ENCODE data around the gene MAU2.

The MAU2 gene

GRCh38 chr19:19321141-19321577 is 530 bp downstream of the MAU2 start:
- DNase-seq (ENCODE audit: low read depth) = peak; percentile 32
- TF ChIP-seq, protein P1, sequence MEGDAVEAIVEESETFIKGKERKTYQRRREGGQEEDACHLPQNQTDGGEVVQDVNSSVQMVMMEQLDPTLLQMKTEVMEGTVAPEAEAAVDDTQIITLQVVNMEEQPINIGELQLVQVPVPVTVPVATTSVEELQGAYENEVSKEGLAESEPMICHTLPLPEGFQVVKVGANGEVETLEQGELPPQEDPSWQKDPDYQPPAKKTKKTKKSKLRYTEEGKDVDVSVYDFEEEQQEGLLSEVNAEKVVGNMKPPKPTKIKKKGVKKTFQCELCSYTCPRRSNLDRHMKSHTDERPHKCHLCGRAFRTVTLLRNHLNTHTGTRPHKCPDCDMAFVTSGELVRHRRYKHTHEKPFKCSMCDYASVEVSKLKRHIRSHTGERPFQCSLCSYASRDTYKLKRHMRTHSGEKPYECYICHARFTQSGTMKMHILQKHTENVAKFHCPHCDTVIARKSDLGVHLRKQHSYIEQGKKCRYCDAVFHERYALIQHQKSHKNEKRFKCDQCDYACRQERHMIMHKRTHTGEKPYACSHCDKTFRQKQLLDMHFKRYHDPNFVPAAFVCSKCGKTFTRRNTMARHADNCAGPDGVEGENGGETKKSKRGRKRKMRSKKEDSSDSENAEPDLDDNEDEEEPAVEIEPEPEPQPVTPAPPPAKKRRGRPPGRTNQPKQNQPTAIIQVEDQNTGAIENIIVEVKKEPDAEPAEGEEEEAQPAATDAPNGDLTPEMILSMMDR (IDR thresholded peaks at IDR 0.05; ENCODE audit: insufficient read depth, low read depth, low read length, missing control alignments) = no peak
- peak overlapping the region; percentile 85 for H3K4me3 ChIP-seq (ENCODE audit: low read depth, low read length)

DNA sequence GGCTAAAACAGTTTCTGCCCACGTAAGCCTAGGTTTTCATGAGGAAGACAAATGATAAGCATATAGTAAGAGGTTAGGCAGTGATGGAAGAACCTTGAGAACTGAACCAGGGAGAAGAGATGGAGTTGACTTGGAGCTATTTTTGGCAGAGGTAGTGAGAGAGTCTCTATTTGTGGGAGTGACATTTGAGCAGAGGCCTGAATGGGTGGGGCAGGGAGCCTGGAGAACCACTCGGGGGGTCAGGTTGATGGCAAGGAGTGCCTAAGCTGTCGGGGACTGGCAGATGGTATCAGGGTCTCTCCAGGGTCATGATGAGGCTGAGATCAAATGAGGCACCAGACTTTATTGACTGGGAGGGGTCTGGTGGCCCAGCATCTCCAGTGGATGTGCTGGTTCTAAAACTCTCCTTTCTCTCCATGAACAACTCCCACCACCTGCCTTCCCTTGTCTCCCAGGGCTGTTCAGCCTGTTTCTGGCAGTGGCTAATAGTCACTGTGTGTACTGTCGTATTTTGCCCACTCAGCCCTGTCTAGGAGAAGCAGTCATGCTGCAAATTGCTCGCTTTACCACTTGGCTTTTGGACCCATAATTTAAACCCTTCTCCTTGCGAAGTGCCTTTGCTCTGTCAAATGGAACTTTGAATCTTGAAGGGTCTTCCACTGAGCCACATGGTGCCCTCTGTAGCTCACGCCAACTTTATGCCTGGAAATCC is 3.6 kb downstream of the MAU2 start:
- H3K4me3 ChIP-seq (ENCODE audit: low read depth, low read length) = no peak overlapping the region
- no peak for DNase-seq (ENCODE audit: low read depth)
- TF ChIP-seq, protein P1 (IDR thresholded peaks at IDR 0.05; ENCODE audit: insufficient read depth, low read depth, low read length, missing control alignments) = no peak

DNA sequence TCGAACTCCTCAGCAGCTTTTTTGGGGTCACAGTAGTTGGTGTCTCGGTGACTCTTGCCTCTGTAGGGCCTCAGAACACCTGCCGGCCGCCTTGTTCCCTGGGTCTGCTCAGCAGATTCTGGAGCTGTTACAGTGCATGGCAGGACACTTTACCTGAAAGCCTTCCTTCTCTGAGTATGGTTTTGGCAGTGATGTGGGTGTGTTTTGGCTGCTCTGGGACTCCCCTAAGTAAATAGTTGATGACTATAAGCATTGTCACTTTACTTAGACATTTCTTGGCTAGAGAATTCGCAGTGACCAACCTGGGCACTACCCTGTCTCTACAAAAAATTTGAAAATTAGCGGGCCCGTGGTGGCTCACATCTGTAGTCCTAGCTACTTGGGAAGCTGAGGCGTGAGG is 7.0 kb downstream of the MAU2 start:
- DNase-seq (ENCODE audit: low read depth) = no peak
- no peak overlapping the region for H3K4me3 ChIP-seq (ENCODE audit: low read depth, low read length)
- TF ChIP-seq, protein P1 (IDR thresholded peaks at IDR 0.05; ENCODE audit: insufficient read depth, low read depth, low read length, missing control alignments) = no peak

DNA sequence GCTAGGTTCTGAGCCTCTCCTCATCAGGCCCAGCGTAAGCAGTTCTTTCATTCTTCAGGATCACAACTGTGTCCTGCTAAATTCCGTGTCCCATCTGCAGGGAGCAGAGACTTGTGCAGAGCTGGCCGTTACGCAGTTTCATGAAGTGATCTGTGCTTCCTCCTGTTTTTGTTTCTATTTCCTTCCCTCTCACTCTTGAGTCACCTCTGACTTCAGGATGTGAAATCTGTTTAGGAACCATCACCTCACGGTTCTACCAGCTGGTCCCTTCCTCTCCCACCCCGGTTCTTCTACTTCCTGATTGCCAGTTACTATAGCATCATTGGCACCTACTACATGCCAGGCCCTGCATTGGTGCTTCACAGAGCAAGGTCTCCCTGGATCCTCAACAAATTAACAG is 8.5 kb downstream of the MAU2 start:
- DNase-seq (ENCODE audit: low read depth) = peak; percentile 44
- TF ChIP-seq, protein P1 (IDR thresholded peaks at IDR 0.05; ENCODE audit: insufficient read depth, low read depth, low read length, missing control alignments) = no peak
- no peak overlapping the region for H3K4me3 ChIP-seq (ENCODE audit: low read depth, low read length)

DNA sequence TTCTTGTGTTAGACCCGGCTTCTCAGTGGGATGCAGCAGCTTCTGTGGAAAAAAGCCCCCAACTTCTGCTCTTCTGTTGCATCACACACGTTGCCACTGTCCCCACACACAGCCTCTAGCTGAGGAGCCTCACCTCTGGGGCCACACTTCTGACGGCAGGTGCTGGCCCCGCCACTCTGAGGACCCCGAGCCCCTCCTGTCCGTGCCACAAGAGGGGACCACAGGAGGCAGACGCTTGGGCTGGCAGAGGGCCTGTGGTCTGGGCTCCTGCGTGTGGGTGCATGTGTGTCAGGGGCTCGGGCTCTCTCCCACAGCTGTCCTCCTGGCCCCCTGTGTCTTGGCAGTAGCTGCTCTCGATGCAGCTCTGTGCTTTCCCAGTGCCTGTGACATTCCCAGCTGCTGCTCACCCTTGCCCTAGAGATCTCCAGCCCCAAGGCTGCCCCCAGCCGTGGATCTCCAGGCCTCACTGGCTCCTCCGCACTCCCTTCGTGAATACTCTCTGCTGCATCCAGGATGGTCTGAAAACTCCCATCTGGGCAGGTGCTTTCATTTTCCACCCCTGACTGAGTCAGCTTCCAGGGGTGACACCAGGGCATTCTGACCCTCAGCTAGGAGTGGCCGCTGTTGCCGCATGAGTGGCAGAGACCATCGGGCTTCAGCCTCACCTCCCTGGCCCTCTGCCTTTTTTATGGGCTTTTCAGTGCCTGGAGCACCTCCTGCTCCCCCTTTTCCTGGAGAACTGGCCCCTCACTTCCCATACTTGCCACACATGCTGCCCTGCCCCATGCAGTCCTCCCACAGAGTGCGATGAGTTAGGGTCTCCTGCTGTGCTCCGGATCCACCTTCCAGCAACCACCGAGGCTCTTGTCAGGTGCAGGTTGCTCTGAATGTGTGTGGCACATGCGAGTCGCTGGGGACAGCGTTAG is 13.7 kb downstream of the MAU2 start:
- no peak for DNase-seq (ENCODE audit: low read depth)
- TF ChIP-seq, protein P1 (IDR thresholded peaks at IDR 0.05; ENCODE audit: insufficient read depth, low read depth, low read length, missing control alignments) = no peak

DNA sequence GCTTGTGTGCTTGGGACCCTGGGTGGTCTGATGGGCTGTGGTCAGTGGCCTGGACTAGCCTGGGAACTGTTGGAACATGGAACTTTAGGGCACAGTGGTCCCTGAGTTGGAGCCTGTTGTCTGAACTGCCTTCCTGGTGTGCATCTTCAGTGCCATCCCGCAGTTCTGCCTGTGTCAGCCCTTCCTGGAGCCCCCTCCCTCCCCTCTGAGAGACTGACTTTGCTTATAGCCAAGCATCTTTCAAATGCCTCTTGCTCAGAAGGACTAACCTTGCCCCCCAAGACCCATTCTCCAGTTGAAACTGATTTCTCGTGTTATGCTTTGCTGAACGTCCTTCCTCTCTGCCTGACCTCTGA is 14.3 kb downstream of the MAU2 start:
- no peak for DNase-seq (ENCODE audit: low read depth)
- H3K4me3 ChIP-seq (ENCODE audit: low read depth, low read length) = no peak overlapping the region

More for the DNA sequence above, 13.7 kb downstream of the MAU2 start:
- no peak overlapping the region for H3K4me3 ChIP-seq (ENCODE audit: low read depth, low read length)

More for the DNA sequence above, 14.3 kb downstream of the MAU2 start:
- TF ChIP-seq, protein P1 (IDR thresholded peaks at IDR 0.05; ENCODE audit: insufficient read depth, low read depth, low read length, missing control alignments) = no peak

All from GM12865 (cell line).